ENCODE measurements around the gene KIAA1958.

GRCh38 chr9:112605518-112605917, 118.9 kb downstream of the KIAA1958 start:
- TF ChIP-seq CTCF (IDR thresholded peaks at IDR 0.05; ENCODE audit: low read length) (no peak), EZH2 (IDR thresholded peaks at IDR 0.05; ENCODE audit: borderline replicate concordance, low read length) (no peak)
